GM21737 (cell line): ENCODE measurements around the gene SLC5A9.

ENCODE experiments used
- ATAC-seq: cut with Tn5 transposase; IDR thresholded peaks from one replicate; pipeline ENCODE4 v1.9.1; 2021; ENCODE audit warnings: mild to moderate bottlenecking, moderate library complexity; ENCODE audit not compliant: unreplicated experiment

The SLC5A9 gene

DNA sequence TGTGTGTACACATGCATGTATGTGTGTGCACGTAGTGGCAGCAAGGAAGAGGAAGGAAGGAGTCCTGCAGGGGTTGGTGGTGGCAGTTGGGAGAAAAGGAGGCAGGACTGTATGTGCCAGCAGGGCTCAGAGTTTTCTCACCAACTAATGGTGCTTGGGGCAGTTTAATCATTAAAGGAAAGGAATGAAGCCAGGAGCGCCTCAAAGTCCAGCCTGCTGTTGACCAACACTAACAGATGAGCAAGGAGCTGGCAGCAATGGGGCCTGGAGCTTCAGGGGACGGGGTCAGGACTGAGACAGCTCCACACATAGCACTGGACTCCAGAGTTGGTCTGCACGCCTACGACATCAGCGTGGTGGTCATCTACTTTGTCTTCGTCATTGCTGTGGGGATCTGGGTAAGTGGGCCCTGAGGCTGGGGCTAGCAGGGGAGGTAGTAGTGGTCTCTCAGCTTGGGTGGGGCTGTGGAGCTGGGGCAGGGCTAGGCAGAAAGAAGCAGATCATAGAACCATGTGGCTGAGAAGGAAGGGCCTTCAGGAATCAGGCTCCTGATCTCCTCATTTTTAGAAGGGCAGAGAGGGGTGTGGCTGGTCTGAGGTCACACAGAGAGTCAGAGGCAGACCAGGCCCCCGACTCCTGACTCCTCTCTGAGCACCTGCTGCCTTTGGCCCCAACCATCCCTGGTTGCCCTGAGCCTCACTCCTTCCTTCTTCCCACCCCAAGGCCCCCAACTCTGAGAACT, at the start of gene SLC5A9:
Gene SLC5A9 (plus strand): TSS at position 216 of the 742 bp plus-strand sequence. CDS start 21 bp downstream, at position 237.
- no peak for ATAC-seq

DNA sequence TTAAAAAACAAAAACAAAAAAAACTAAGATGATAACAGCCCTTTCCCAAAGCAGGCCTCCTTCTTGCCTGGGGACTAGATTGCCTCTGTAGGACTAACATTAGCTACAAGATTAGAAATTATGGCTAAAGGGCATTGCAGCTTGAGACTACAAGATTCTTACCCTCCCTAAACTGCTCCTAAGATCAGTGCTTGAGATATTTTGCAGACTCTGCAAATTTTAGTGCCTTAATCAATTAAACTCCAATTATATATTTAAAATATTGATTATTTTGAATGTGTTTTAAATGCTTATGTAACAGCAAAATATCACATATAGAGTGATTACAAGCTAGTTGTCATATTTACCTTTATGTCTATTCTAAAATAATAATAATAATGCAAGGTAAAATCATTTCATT, 47.4 kb upstream of the SLC5A9 start:
- no peak for ATAC-seq

DNA sequence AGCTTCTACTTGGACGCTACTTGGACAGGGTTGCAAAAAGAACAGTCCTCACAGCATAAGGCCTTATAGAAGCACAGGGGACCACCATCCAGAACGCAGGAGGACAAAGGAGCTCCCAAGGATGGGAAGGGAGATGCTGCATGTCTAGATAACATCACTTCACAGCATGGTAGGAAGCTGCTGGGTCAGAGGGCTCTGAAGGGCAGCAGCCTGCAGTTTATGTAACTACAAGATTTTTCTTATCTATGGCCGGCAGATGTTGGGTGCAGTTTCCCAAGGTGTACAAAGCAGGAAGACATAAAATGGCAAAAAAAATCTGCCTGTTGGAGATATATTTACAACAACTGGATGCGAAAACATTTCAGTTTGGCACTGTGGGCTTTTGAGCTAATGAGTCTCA, 45.3 kb upstream of the SLC5A9 start:
- ATAC-seq, result no peak

DNA sequence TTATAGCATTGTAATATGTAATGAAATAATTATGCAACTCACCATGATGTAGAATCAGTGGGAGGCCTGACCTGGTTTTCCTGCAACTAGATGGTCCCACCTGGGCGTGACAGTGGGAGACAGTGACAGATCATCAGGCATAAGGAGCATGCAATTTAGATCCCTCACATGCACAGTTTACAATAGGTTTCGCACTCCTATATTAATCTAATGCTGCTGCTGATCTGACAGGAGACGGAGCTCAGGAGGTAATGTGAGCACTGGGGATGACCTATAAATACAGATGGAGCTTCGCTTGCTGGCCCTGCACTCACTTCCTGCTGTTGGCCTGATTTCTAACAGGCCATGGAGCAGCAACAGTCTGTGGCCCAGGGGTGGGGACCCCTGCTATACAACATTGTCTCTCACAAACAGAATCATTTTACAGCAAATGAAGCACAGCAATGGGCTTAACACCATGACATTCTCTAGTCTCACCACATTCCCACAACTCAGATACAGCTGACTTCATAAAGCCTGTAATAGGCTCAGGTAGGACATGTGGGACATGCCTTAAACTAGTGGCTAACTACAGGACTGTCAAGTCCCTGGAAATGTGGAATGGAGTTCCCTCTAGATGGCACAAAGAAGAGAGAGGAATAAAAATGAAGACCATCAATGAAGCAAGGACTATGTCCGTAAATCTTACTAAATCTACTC, 40.7 kb upstream of the SLC5A9 start:
- ATAC-seq, result no peak

DNA sequence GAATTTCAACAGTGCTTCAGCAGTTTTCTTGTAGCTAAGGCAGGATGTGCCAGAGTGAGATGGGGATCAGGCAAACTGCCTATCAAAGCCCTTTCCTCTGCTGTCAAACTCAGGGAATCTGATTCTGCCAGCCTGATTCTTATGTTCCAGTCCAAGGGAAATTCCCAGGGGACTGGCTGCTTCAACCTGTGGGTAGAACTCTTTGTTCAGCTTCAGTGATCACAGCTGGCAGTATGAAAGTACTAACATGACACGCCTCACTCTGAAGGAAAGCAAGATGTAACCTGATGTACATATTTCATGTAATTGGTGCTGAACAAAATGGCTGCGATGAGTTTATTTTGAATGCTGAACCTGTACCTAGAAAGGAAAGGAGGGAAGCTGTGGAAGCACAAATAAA, 40.1 kb upstream of the SLC5A9 start:
- no peak for ATAC-seq

DNA sequence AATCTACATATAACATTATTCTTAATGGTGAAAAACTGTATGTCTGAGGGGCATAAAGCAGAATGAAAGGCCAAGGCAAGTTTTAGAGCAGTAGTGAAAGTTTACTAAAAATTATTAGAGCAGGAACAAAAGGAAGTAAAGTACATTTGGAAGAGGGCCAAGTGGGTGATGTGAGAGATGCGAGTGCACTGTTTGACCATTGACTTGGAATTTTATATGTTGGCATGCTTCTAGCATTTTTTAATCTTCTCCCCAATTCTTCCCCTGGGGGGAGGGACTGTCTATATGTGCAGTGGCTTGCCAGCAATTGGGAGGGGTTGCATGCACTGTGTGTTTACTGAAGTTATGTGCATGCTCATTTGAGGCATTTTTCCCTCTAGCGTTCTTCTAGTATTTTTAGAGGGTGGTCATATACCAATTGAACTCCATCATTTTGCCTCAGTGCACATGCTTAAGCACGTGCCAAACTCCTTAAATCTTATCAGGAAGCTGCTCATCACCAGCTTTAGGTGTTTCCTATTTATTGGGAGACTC, 36.1 kb upstream of the SLC5A9 start:
- no peak for ATAC-seq

DNA sequence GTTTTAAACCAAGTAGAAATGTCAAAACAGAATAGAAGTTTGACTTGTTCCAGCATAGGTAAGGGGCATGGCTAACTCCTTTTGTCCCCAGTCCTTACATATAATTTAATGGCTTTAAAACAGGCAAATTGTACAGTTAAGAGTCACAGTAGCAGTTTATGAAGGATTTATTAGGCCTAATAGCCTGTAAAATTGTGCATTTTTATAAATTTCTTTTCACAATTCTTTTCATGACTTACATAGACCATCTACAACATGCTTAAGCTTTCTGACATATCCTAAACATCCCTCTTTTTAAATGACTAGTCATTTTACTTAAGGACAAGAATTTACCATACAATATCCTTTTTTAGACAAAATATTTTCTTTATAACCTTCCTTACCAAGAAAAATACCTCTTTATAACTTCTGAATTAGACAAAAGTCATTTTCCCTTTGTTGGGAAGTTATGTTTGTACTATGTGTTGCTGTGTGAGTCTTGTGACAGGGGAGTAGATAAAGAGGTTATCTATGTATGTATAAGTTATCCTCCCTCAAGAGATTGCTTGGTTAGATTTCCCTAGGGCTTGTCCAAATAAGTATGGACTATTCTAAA, 34.5 kb upstream of the SLC5A9 start:
- ATAC-seq, result no peak

DNA sequence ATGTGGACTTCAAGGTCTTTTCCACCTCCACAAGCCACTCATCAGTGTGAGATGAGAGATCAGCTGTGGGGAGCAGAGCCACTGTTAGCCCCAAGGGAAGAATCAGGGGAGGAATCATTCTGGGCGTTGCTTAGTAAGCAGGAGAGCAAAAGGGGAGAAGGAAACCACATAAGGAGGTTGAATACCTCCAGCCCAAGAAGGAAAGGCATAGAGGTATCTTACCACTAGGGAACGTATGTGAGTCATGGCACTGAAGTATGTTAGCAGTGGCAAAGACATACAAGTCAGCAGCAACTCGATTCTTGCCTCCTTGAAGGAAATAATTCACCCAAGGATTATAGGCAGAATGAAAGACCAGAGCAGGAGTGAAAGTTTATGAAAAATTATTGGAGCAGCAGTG, 31.6 kb upstream of the SLC5A9 start:
- ATAC-seq, result no peak

DNA sequence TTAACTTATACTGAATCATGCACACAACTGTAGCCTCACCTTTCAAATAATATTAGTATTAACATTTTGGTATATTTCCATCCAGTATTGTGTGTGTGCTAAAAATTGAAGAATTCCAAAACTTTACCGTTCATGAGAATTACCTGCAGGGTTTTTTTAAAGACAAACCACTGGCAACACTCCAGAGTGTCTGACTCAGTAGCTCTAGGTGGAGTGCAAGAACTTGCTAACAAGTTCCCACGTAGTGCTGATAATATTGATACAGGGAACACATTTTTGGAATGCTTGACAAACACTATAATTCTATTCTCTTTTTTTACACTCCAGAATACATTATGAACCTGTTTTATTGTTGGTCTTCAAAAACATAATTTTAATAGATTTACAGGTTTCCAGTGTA, 27.7 kb upstream of the SLC5A9 start:
- ATAC-seq, result no peak

DNA sequence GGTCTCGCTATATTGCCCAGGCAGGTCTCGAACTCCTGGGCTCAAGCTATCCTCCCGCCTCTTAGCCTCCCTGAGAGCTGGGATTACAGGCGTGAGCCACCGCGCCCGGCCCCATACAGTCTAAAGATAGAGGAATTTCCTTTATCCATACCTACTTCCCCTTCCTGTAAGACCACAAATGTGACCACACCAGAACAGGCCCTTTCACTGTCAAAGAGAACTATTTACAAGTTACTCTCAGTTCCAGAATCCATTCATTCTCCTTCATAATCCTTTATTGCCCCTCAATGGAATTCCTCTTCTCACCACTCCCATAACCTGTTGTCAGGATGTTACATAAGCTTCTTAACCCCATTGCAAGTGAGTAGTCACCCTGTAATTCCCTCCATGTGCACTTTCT, 26.3 kb upstream of the SLC5A9 start:
- no peak for ATAC-seq

DNA sequence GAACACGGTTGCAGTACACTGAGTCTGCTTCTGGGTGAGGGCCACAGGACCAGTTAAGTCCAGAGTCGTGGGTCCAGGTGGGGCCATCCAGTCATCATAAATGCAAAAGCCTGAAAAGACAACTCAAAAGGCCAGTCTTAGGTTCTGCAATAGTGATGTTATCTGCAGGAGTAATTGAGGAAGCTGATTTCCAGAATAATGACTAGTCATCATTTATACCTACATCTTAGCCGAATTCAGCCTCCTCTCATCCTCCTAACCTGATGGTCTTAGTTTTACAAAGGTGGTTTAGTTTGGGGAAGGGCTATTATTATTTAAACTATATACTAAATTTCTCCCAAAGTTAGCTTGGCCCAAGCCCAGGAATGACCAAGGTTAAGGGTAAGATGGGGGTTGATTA, 23.5 kb upstream of the SLC5A9 start:
- no peak for ATAC-seq

DNA sequence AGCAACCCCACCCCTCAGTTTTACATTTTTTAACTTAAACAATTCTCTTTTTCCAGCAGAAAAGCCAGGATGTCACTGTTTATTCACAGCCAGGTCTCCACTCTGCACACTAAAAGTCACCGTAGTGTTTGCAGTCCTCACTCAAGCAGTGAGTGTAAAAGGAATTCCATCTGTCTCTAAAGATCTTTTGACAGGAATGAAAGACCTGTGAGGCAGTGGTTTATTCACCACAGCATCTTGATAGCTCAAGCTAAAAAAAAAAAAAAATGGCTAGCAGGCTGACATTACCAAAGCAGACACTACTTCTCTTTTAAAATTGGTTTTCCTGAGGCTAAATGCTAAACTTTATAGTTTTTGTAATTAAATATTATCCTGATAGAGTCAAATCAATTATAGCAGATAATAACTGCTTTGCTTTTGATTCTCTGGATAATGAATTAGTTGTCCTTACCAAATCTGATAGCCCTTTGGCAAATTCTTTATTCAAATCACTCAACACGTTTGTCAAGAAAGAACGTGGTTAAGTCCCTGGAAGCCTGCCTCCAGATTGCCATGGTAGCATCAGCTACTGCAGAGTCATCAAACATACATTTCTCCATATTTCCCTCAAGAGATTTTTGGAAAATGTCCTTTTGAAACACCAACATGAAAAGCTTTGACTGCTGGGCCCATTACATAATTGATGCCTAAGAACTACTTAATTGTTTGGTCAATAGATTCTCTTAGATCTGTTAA, 22.2 kb upstream of the SLC5A9 start:
- ATAC-seq, result no peak

DNA sequence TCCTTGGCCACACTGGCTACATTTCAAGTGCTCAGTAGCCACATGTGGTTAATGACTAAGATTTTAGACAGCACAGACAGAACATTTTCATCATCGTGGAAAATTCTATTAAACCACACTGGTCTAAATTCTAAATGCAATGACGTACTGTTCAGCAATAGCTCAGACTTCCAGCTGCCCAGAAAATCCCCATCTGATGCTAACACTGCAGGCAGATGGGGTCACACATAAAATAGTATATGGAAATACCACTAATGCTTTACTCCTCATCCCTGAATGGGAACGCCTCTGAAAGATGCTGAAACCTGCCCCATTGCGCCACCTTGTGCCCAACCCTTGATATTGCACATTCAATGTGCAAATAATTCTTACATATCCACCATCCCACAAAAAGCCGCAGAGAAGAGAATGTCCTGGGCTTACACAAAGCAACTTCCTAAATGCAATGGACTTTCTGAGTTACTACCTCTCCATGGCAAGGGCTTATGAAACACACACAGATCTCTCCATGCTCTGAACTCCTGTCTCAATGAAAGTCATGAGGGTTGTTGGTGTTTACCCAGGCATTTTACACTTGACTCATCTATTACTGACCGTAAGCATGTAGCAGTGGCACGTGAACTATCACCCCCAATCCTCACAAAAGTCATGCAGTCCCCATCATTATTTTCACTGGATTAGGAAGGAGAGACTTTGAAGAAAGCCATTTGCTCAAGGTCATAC, 20.3 kb upstream of the SLC5A9 start:
- ATAC-seq, result no peak

DNA sequence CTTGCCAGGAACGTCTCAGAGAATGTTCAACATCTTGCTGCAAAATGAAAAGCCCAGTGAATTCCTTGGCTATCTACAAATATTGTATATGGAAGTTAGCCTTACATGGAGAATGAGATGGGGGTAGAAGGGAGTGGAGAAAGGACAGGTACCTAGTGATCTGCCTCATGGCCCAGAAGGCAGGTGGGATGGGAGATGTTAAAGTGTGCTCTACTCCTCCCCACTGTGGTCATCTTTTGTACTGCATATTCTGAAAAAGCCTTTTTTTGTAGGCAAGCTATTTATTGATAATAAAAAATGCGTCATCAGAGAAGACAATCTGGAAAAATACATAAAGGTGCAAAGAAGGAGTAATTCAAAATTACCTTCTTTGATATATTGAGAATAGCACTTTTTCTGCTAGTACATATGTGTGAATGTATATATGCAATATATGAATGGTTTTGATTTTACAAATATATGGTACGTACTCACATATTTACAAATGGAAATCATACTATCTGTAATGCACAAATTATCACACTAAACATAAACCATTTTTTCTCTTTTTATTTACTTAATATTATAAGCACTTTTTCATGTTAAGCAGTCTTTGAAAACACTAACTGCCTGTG, 19.1 kb upstream of the SLC5A9 start:
- no peak for ATAC-seq

DNA sequence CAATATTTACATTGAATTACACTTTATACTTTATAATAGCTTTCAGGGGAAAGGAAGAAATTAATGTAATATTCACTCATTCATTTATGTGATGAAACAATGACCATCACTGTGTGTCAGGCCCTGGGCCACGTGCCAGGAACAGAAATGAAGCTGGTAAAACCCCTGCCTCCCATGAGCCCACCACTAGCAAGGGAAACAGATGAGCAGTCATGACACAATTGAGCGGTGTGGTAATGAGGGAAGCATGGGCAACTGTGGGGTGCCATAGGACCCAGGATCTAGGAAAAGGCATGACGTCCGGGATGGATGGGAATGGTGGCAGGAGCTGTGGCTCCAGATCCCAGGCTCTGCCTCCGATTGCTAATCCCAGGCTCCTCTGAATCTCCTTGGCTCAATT, 17.0 kb upstream of the SLC5A9 start:
- no peak for ATAC-seq

DNA sequence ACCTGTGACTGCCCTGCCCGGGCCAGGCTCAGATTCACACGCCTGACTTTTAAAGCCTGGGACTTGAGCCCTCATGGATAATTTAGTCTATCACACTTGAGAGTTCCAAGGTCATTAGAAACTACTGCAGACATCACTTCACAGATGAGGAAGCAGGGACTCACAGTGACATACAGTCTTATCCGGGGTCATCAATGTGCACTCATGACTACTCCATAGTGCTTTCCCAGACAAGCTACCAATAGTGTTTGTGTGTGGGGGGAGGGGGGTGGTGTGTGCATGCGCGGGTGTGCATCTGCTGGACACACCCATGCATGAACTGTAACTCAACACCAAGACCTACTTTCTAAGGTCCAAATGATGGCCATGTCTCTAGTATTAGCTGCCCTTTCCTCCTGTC, 16.1 kb upstream of the SLC5A9 start:
- no peak for ATAC-seq

DNA sequence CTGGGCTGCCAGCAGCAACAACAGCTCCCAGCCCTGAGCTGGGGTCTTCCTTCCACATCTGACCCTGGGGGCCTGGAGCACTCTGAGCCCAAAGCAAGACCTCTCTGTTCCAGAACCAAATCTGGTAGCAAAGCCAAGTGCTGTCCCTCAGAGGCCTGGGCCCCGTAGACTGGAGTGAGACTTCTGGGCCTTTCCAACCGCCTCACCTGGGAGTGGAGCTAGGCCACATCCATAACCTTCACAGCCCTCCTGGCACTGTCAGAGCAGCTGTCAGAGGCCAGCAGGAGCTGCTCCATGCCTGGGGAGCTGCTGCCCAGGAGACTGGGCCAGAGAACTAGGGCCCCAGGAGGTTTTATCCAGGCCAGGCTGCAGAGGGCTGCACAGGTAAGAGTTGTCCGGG, 15.4 kb upstream of the SLC5A9 start:
- no peak for ATAC-seq

DNA sequence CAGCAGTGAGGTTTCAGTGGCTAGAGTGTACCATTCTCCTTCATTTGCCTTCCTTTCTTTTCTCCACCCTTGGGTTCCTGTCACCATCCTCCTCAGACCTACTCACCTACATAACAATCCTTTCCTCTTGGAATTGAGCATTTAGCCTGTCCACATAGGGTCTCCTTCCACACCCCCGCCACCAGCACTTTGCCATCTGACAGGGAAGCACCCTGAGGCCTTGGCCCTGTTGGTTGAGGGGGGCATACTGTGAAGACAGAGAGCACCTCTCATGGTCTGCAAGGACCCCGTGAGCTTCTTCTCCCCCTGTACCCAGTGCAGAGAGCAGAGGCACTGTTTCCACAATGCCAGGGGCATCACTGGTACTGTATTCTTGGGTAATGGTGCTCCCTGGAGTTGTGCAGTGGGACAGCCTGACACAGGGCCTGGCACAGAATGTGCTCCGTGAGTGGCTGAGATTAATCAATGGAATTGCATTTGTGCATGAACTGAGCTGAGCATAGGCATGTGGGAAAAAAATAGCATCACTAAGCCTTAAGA, 14.9 kb upstream of the SLC5A9 start:
- ATAC-seq, result no peak

DNA sequence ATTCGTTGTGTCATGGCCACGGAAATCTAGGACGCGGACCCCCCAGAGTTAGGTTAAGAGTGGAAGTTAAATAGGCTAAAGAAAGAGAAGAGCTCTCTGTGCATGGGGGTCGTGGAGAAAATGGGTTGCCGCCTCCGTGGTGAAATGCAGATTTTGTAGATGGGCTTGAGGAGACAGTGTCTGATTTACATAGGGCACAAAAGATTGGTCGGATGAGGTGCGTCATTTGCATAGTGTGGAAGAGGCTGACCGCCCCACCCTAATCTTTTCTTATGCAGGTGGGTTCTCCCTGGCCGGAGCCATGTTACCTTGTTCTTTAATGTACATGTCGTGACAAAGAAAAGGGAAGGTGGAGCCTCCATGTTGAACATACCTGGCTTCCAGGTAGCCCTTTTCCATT, 14.3 kb upstream of the SLC5A9 start:
- ATAC-seq, result no peak

DNA sequence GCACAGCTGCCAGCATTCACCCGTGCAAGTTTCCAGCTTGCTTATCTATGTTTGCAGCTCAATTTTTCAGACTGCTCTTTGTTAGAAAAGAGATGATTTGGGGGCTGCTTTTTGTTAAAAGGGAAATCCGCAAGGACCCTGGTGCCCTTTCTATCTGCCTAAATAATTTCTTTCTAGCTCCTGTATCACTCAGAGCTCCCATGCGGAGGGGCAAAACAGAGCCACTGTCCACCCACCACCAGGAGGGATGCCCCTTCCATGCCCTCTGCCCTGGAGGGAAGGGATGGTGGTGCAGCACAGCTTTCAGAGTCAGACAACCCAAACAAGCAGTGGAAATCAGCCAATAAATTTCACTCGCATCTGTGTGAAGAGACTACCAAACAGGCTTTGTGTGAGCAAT, 13.9 kb upstream of the SLC5A9 start:
- no peak for ATAC-seq
